Central memory CD8-positive, alpha-beta T cell (primary cell): ENCODE measurements around the gene ENC1.

Experiments
- ATAC-seq: fragments of 150-1000 bp; cut with Tn5 transposase; replicated peaks from 2 replicates; pipeline ENCODE4 v1.10.0; 2022; ENCODE audit warnings: mild to moderate bottlenecking, moderate FRiP score, moderate number of reproducible peaks; ENCODE audit not compliant: poor library complexity, severe bottlenecking; ENCODE audit errors: extremely low read depth
- DNase-seq, 2 donors: peaks; one replicate each; pipeline ENCODE4 v3.0.0; 2021; ENCODE audit warnings: low spot score in 2 of 2
- H3K27ac Mint-ChIP-seq: one replicate; pipeline ENCODE4 v1.8.0; 2022; ENCODE audit warnings: low read depth, mild to moderate bottlenecking, moderate library complexity, mixed read lengths
- H3K27me3 Mint-ChIP-seq: one replicate; pipeline ENCODE4 v1.8.0; 2022; ENCODE audit warnings: mixed read lengths
- H3K36me3 Mint-ChIP-seq: one replicate; pipeline ENCODE4 v1.8.0; 2022; ENCODE audit warnings: mild to moderate bottlenecking, moderate library complexity, mixed read lengths; ENCODE audit not compliant: insufficient read depth
- H3K4me1 Mint-ChIP-seq: one replicate; pipeline ENCODE4 v1.8.0; 2022; ENCODE audit warnings: mixed read lengths
- H3K4me3 Mint-ChIP-seq: one replicate; pipeline ENCODE4 v1.8.0; 2022; ENCODE audit warnings: mild to moderate bottlenecking, moderate library complexity, mixed read lengths
- H3K9me3 Mint-ChIP-seq: one replicate; pipeline ENCODE4 v1.8.0; 2022; ENCODE audit warnings: mixed read lengths

ENC1 gene

DNA sequence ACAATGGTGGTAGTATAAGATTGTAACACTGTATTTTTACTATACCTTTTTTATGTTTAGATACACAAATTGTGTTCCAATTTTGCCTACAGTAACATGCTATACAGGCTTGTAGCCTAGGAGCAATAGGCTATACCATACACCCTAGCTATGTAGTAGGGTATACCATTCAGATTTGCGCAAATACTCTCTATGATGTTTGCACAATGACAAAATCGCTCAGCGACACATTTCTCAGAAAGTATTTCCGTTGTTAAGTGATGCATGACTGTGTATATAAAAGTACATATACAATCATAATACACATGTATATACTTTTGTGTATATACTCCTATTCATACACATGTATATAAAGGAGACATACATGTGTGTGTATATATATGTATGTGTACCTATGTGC lies 34.8 kb downstream of the ENC1 start:
- Mint-ChIP-seq H3K36me3 (no peaks in the 10 kb centered on the region), H3K4me3 (no peak overlapping the region), H3K27ac (no peak overlapping the region), H3K27me3 (peaks cover 9% of the 10 kb centered on the region), H3K9me3 (no peaks in the 10 kb centered on the region), H3K4me1 (no peaks in the 10 kb centered on the region)
- no peak for ATAC-seq
- no peak for DNase-seq

DNA sequence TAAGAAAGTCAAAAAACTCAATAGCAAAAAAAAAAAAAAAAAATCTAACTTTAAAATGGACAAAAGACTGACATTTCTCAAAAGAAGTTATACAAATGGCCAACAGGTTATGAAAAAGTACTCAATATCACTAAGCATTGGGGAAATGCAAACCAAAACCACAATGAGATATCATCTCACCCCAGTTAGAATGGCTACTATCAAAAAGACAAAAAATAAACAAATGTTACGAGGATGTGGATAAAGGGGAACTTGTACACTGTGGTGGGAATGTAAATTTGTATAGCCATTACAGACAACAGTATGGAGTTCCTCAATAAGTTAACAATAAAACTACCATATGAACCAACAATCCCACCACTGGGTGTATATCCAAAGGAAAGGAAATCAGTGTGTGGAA lies 37.2 kb downstream of the ENC1 start:
- H3K4me1 Mint-ChIP-seq, result no peaks in the 10 kb centered on the region
- H3K4me3 Mint-ChIP-seq, result no peak overlapping the region
- H3K9me3 Mint-ChIP-seq, result no peaks in the 10 kb centered on the region
- no peak overlapping the region for H3K27ac Mint-ChIP-seq
- no peaks in the 10 kb centered on the region for H3K36me3 Mint-ChIP-seq
- no peak for ATAC-seq
- peaks cover 9% of the 10 kb centered on the region for H3K27me3 Mint-ChIP-seq
- no peak for DNase-seq

DNA sequence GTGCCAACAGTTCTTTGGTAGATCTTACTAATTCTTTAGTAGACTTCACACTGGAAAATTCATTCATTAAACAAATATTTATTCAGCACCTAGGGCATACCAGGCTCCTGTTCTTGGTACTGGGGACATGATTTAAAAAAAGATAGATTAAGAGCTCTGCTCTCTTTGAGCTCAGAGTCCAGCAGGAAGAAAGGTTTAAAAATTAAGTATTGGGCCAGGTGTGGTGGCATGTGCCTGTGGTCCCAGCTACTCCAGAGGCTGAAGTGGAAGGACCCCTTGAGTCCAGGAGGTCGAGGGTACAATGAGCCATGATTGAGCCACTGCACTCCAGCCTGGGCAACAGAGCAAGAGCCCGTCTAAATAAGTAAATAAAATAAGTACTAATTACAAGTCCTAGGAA lies 41.4 kb downstream of the ENC1 start:
- ATAC-seq (no peak), DNase-seq (no peak)
- Mint-ChIP-seq H3K9me3 (no peaks in the 10 kb centered on the region), H3K4me3 (no peak overlapping the region), H3K4me1 (no peaks in the 10 kb centered on the region), H3K27ac (no peak overlapping the region), H3K36me3 (no peaks in the 10 kb centered on the region), H3K27me3 (peaks cover 9% of the 10 kb centered on the region)

DNA sequence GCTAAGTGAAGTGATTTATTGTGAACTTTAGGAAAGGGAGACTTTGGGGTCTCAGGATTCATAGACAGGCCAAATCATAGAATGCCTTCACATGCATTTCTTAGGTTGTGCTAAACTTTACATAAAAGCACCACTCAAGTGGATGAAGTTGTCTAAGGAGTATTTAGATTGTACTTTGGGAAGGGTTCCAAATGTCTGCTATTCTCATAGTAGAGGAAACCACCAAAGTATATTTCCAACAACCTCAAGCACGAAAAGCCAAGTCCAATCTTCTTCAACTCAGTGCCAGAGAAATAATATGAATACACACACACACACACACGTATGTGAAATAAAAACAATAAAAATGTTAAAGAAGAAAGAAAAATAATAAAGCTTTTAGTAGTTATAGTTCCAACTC lies 41.8 kb downstream of the ENC1 start:
- peaks cover 9% of the 10 kb centered on the region for H3K27me3 Mint-ChIP-seq
- H3K4me1 Mint-ChIP-seq, result no peaks in the 10 kb centered on the region
- ATAC-seq (no peak), DNase-seq (no peak)
- H3K9me3 Mint-ChIP-seq, result no peaks in the 10 kb centered on the region
- H3K4me3 Mint-ChIP-seq, result no peak overlapping the region
- H3K27ac Mint-ChIP-seq, result no peak overlapping the region
- no peaks in the 10 kb centered on the region for H3K36me3 Mint-ChIP-seq

DNA sequence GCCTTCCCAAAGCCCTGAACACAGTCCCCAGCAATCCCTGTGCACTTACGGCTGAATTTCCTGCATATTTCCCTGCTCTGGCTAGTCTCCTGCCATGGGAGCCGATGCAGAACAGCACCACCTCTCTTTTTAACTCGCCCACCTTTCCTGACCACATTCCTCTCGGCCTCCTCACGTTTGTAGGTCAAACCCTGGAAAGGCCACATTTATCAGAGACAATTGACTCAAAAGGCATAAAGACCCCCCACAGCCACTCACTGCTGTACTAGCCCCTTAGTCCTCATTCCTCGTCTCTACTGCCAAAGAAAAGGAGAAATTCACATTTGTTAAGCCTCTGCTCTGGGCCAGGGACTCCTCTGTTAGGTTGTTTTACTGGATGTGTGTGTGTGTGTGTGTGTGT lies 43.6 kb downstream of the ENC1 start:
- no peak overlapping the region for H3K27ac Mint-ChIP-seq
- peaks cover 11% of the 10 kb centered on the region for H3K27me3 Mint-ChIP-seq
- H3K4me1 Mint-ChIP-seq, result no peaks in the 10 kb centered on the region

DNA sequence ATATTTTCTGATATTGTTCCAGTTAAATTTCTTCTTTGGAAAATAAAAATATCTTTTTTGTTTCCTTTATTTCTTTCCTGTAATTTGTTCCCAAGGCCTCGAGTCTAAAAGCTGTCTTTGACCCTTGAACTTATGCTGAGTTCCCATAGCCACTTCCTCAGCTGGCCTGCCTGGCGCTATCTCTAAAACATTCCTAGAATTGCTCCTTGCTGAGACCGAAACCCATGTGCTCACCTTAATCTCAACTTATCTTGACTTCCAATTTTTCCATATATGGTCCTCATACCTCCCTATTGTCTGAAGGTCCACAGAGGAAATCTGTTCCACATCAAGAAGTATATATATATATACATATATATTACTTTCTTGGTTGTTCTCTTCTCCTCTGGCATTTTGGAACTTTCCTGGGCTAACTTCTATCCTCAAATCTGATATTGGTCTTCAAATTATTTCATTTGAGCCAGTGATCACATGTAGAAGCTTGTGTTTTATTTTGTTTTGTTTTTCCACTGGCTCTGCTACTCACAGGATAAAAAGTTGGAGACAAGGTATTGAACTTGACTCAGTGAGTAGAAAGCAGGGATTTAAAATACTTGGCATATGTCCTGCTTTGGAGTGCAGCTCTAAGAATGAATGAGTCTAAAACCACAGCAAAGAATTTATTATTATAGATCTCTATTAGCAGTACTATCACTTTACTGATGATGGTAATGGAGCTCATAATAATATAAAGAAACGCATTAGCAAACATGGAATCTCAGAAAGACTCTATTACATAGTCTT lies 45.2 kb downstream of the ENC1 start:
- Mint-ChIP-seq H3K4me3 (no peak overlapping the region), H3K27me3 (peaks cover 18% of the 10 kb centered on the region), H3K27ac (no peak overlapping the region), H3K36me3 (no peaks in the 10 kb centered on the region), H3K9me3 (no peaks in the 10 kb centered on the region), H3K4me1 (no peaks in the 10 kb centered on the region)
- DNase-seq (no peak), ATAC-seq (no peak)

More for the DNA sequence above, 43.6 kb downstream of the ENC1 start:
- DNase-seq (no peak), ATAC-seq (no peak)
- no peak overlapping the region for H3K4me3 Mint-ChIP-seq
- no peaks in the 10 kb centered on the region for H3K36me3 Mint-ChIP-seq
- H3K9me3 Mint-ChIP-seq, result no peaks in the 10 kb centered on the region

DNA sequence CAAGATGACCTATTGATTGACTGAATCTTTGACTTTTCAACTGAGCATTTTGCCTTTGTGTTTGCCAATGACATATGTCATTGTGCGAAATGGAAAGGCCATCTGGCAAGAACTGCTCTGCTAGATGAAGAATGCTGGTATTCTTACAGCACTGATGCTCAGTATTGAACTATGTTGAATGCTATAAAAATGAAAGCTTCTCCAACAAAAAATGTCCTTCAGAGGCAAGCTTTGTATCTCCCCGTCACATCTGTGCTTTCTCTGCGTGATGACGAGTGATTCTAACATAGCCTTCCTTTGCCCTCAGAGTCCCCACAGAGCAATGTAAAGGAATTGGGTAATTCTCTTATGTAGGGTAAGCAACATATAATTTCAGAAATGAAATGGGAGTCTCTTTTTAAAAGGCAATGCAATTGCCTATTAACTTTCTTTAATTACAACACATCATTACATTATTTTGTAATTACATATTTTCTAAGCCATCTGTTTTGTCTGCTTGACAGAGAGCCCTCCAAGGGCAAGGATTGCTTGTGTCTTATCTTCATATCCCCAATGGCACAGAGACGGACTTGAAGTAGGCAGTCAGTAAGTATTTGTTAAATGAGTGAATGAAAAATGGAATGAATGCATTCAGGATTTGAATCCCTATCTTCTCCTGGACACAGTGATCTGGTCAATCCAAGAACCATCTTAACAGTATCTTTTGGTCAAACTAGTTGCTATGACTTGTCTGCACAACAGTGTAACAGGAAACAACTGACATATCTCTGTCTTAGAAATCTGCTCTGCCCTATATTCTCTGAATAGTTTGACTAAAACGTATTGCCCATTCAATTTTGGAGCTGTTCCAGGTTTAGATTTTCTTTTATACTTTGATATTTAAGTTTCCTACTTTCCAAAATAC lies 46.1 kb downstream of the ENC1 start:
- ATAC-seq, result no peak
- Mint-ChIP-seq H3K9me3 (no peaks in the 10 kb centered on the region), H3K36me3 (no peaks in the 10 kb centered on the region), H3K4me3 (no peak overlapping the region), H3K27me3 (peaks cover 22% of the 10 kb centered on the region), H3K27ac (no peak overlapping the region), H3K4me1 (no peaks in the 10 kb centered on the region)
- no peak for DNase-seq

DNA sequence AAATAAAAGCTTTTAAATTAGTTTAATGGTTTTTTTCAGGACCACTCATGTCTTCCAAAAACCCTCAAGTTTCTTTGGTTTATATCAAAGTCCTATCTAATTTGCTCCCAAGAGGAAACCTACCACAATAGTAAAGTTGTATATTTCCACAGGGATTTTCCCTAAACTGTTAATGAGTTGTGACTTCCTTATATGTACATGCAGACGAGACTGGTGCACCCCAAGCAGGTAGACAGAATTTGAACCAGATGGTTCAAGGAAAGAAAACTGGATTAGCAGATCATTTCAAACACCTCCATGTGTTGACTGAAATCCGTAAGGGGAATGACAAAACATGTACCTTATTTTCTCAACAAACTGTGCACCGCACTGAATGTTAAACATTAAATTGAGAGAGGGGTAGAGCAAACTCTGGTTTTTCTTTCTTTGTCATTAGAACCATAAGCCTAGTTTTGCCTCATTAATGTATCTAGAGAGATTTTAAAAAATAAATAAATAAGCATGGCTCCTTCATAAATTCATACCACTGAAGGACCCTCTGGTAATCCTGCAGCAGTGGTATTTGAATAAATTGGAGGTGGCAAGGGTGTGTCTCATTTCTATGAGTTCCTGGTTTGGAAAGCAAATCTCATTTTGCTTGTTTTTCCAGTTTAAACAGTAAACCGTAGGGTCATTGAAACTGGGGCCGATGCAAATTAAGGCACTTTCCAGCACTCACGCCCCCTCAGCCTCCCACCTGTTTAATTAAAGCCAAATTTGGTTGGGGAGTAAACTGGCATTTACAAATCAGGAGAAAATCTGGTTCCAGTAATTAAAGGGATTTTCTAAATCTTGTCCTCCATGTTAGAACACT lies 51.1 kb downstream of the ENC1 start:
- ATAC-seq, result no peak
- Mint-ChIP-seq H3K27me3 (peaks cover 22% of the 10 kb centered on the region), H3K9me3 (no peaks in the 10 kb centered on the region), H3K27ac (no peak overlapping the region), H3K36me3 (no peaks in the 10 kb centered on the region), H3K4me3 (no peak overlapping the region), H3K4me1 (peaks cover 5% of the 10 kb centered on the region)
- DNase-seq, result no peak

DNA sequence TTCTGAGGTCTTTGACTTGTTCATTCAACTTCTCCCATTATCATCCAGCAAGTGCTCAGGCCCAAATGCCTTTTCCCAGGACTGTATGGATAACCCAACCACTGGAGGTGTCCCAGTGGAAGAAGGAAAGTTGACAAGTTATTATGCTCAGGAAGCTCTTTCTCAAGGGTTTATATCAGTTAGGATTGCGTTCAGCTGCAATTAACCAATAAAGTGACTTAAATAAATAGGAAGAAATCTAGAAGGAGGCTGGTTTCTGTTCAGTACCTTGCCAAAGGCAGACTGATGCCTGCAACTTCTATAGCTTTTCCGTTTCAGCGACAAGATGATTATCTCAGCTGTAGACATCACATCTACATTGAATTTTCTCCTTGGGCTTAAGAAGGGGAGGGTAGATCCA lies 52.1 kb downstream of the ENC1 start:
- DNase-seq, result no peak
- Mint-ChIP-seq H3K4me1 (peaks cover 5% of the 10 kb centered on the region), H3K27me3 (peaks cover 22% of the 10 kb centered on the region), H3K36me3 (no peaks in the 10 kb centered on the region), H3K9me3 (no peaks in the 10 kb centered on the region), H3K4me3 (no peak overlapping the region), H3K27ac (no peak overlapping the region)
- ATAC-seq, result no peak

DNA sequence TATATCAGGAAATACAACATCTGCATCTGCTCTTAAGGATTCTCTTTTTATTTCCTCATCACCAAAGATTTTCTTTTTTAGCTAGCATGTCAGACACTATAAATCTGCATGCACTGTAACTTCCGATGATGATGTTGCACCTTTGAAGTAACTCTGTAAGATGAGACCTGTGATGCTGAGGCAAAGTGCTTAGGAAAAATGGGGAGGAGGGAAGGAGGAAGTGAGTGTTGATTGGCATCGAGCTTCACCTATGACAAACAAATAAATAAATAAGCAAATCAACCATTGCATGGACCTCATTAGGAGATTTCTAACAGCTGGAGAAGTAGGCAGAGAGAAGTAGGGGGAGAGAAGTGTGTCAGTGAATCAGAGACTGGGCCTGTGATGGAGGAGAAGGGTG lies 52.6 kb downstream of the ENC1 start:
- H3K4me3 Mint-ChIP-seq, result no peak overlapping the region
- no peak for DNase-seq
- no peaks in the 10 kb centered on the region for H3K9me3 Mint-ChIP-seq
- H3K4me1 Mint-ChIP-seq, result peaks cover 7% of the 10 kb centered on the region
- no peaks in the 10 kb centered on the region for H3K36me3 Mint-ChIP-seq
- H3K27me3 Mint-ChIP-seq, result peaks cover 22% of the 10 kb centered on the region
- no peak overlapping the region for H3K27ac Mint-ChIP-seq
- no peak for ATAC-seq

DNA sequence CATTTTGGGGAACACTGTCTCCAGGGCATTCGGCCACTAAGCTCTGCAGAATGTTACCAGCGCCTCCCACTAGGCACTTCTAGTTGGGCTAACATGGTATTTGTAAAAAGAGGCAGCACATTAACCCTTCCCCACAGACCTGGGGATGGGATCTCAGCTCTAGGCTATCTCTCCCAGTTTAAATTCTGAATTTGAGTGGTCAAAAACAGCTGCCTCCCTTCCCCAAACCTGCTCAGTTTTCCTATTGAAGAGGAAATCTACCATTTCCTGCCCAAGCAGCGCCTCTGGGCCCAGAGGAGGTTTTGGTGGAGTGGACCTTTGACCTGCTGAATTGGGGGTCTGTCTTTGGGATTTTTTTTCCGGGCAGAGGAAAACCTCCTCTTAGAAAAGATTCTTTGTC lies 53.2 kb downstream of the ENC1 start:
- Mint-ChIP-seq H3K27ac (no peak overlapping the region), H3K27me3 (peaks cover 22% of the 10 kb centered on the region), H3K36me3 (no peaks in the 10 kb centered on the region), H3K9me3 (no peaks in the 10 kb centered on the region), H3K4me1 (peaks cover 12% of the 10 kb centered on the region), H3K4me3 (no peak overlapping the region)
- ATAC-seq, result no peak
- DNase-seq, result no peak

DNA sequence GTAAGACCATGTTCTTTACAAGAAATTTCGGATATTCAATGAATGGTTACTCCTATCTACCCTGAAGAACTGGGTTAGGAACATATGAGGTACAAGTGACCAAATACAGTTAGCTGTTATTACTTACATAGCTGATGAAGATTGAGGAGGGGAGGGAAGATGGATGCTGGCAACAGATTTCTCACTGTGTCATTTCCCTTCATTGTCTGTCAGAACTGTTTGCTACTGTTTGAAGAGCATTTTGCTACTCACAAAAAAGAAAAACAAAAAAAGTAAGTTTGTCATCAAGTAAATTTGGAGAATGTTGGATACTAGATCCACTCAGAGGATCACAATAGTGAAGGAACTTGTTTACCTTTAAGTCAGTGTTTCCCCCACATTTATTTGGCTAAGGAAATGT lies 53.7 kb downstream of the ENC1 start:
- H3K27me3 Mint-ChIP-seq, result peaks cover 19% of the 10 kb centered on the region
- DNase-seq (no peak), ATAC-seq (no peak)
- no peak overlapping the region for H3K27ac Mint-ChIP-seq
- H3K4me1 Mint-ChIP-seq, result peaks cover 13% of the 10 kb centered on the region
- H3K4me3 Mint-ChIP-seq, result no peak overlapping the region
- H3K9me3 Mint-ChIP-seq, result no peaks in the 10 kb centered on the region
- no peaks in the 10 kb centered on the region for H3K36me3 Mint-ChIP-seq
